CD4-positive, alpha-beta memory T cell (primary cell): Measurements from ENCODE around the gene UNK. TPM values are rescaled to one million over a fixed set of nuclear protein-coding genes. Genes with fewer than 3 reads are reported as not detected.

Source experiments
- CTCF ChIA-PET: fragments of 350-600 bp; sonication (Branson Sonifier 250); formaldehyde crosslinking; loops from one replicate; lab custom pipeline; 2021; ENCODE audit warnings: inconsistent platforms; ENCODE audit not compliant: partially characterized antibody; lab: Charles Lee
- POLR2A ChIA-PET: fragments of 350-600 bp; sonication (Branson Sonifier 250); formaldehyde crosslinking; loops from one replicate; lab custom pipeline; 2021; ENCODE audit not compliant: partially characterized antibody; lab: Charles Lee
- DNase-seq, 5 donors: peaks; one replicate each; pipeline versions ENCODE4 v3.0.0 to v3.0.0-alpha.2; 2020 to 2022; ENCODE audit warnings: mixed read lengths in 1 of 5
- H3K27ac ChIP-seq: one replicate; pipeline ENCODE4 v1.7.0; 2013; ENCODE audit warnings: low read depth, low read length
- H3K27me3 ChIP-seq: 2 replicates; pipeline ENCODE4 v1.7.0; 2013; ENCODE audit warnings: mild to moderate bottlenecking, low read length, moderate library complexity; ENCODE audit not compliant: insufficient read depth
- H3K36me3 ChIP-seq: 2 replicates; pipeline ENCODE4 v1.7.0; 2013; ENCODE audit warnings: mild to moderate bottlenecking, low read length, moderate library complexity; ENCODE audit not compliant: insufficient read depth
- H3K4me1 ChIP-seq: 2 replicates; pipeline ENCODE4 v1.7.0; 2013; ENCODE audit warnings: mild to moderate bottlenecking, low read length, moderate library complexity; ENCODE audit not compliant: insufficient read depth
- H3K4me3 ChIP-seq, 2 donors: one replicate each; pipeline ENCODE4 v1.7.0; 2013; ENCODE audit warnings: low read length in 2 of 2, mild to moderate bottlenecking in 1 of 2
- H3K9me3 ChIP-seq, 2 donors: one replicate each; pipeline ENCODE4 v1.7.0; 2013; ENCODE audit warnings: low read length in 2 of 2, control low read depth in 1 of 2; ENCODE audit not compliant: control insufficient read depth in 1 of 2
- H3K27ac Mint-ChIP-seq, 7 donors: one replicate each; pipeline ENCODE4 v1.8.0; 2020 to 2021; ENCODE audit warnings: mixed read lengths in 7 of 7, mild to moderate bottlenecking in 6 of 7, inconsistent platforms in 3 of 7, moderate library complexity in 3 of 7
- H3K27me3 Mint-ChIP-seq, 2 donors: one replicate each; pipeline ENCODE4 v1.8.0; 2020 to 2021; ENCODE audit warnings: mixed read lengths in 2 of 2
- H3K36me3 Mint-ChIP-seq, 2 donors: one replicate each; pipeline ENCODE4 v1.8.0; 2020 to 2021; ENCODE audit warnings: mixed read lengths in 2 of 2, inconsistent platforms in 1 of 2, mild to moderate bottlenecking in 1 of 2
- H3K4me1 Mint-ChIP-seq, 4 donors: one replicate each; pipeline ENCODE4 v1.8.0; 2020 to 2021; ENCODE audit warnings: mixed read lengths in 4 of 4, mild to moderate bottlenecking in 1 of 4
- H3K4me3 Mint-ChIP-seq, 8 donors: one replicate each; pipeline ENCODE4 v1.8.0; 2020 to 2021; ENCODE audit warnings: mixed read lengths in 8 of 8, mild to moderate bottlenecking in 7 of 8, moderate library complexity in 6 of 8, inconsistent platforms in 3 of 8
- H3K9me3 Mint-ChIP-seq, 8 donors: one replicate each; pipeline ENCODE4 v1.8.0; 2020 to 2021; ENCODE audit warnings: mixed read lengths in 8 of 8, mild to moderate bottlenecking in 5 of 8, inconsistent platforms in 3 of 8, moderate library complexity in 1 of 8
- intact Hi-C: fragments of 100-400 bp; cut with micrococcal nuclease; formaldehyde crosslinking; loops from one replicate; pipeline ENCODE4 v1.15.1; 2023
- polyA plus RNA-seq, 2 donors: library from polyadenylated mRNA; unstranded; fragments of 300-500 nt; fragmentation: Illumina TruSeq; gene quantifications; one replicate each; pipeline ENCODE4 v1.2.3, GENCODE V29; 2021
- total RNA-seq, 2 experiments: library from RNA; stranded (reverse); gene quantifications; one replicate each; pipeline ENCODE4 v1.2.3, GENCODE V29; 2021

UNK gene, protein sequence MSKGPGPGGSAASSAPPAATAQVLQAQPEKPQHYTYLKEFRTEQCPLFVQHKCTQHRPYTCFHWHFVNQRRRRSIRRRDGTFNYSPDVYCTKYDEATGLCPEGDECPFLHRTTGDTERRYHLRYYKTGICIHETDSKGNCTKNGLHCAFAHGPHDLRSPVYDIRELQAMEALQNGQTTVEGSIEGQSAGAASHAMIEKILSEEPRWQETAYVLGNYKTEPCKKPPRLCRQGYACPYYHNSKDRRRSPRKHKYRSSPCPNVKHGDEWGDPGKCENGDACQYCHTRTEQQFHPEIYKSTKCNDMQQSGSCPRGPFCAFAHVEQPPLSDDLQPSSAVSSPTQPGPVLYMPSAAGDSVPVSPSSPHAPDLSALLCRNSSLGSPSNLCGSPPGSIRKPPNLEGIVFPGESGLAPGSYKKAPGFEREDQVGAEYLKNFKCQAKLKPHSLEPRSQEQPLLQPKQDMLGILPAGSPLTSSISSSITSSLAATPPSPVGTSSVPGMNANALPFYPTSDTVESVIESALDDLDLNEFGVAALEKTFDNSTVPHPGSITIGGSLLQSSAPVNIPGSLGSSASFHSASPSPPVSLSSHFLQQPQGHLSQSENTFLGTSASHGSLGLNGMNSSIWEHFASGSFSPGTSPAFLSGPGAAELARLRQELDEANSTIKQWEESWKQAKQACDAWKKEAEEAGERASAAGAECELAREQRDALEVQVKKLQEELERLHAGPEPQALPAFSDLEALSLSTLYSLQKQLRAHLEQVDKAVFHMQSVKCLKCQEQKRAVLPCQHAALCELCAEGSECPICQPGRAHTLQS
- total RNA-seq (10 to 100 TPM; 45.8 to 48.1 TPM), polyA plus RNA-seq (10 to 100 TPM; 22.2 to 22.9 TPM)

- DNase-seq, result peak; percentile 97 to 98 (median 98)
- intact Hi-C loops, result loop anchor here (1.0 to 2.0 kb wide), 3 partner anchors 43 to 194 kb away; partner anchors contain the start of genes ACOX1, TEN1 and WBP2
- peaks cover 26 to 53% (median 42%) of the 10 kb centered on the region in 4 donors for H3K4me1 Mint-ChIP-seq
These were observed at the start of gene UNK for GRCh38 chr17:75784473-75785015. UNK (plus strand) TSS chr17:75784806; CDS start chr17:75784881, 75 bp downstream.

DNA sequence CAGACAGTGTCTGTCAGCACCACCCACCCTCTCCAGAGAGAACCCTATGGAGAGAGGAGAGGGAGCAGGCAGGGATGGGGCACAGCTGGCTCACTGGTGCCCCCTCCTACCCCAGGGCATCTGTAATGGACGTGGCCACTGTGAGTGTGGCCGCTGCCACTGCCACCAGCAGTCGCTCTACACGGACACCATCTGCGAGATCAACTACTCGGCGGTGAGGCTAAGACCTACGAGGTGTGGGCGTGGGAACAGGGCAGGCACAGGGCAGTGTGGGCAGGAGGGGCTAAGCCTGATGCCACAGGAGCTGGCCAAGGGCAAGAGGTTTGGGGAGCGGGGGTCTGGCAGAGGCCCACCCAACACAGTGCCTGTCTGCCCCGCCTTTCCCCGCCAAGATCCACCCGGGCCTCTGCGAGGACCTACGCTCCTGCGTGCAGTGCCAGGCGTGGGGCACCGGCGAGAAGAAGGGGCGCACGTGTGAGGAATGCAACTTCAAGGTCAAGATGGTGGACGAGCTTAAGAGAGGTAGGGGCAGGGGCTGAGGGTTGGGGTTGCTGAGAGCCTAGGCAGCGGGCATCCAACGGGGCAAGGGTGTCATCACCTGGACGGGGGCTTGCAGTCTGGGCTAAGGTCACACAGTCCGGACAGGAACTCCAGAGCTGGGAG lies 48.3 kb upstream of the UNK start:
- CTCF ChIA-PET, result interaction anchor here (0.6 kb wide), 1 partner anchor 10 kb away, joined by 3 read pairs; no protein-coding TSS in a partner anchor
- H3K4me1 ChIP-seq, result no peaks in the 10 kb centered on the region
- H3K4me3 Mint-ChIP-seq, result no peak overlapping the region
- no peak overlapping the region for H3K27ac Mint-ChIP-seq
- no peaks in the 10 kb centered on the region for H3K27me3 Mint-ChIP-seq
- no peak for DNase-seq
- peaks cover 2 to 7% (median 4%) of the 10 kb centered on the region in 4 donors for H3K4me1 Mint-ChIP-seq
- intact Hi-C loops, result no loop called here
- no peaks in the 10 kb centered on the region for H3K9me3 ChIP-seq
- no peaks in the 10 kb centered on the region for H3K36me3 ChIP-seq
- H3K27ac ChIP-seq, result no peak overlapping the region
- POLR2A ChIA-PET, result no interaction called here
- H3K27me3 ChIP-seq, result no peaks in the 10 kb centered on the region
- no peaks in the 10 kb centered on the region for H3K36me3 Mint-ChIP-seq
- H3K9me3 Mint-ChIP-seq, result no peaks in the 10 kb centered on the region
- H3K4me3 ChIP-seq, result no peak overlapping the region

More at GRCh38 chr17:75784473-75785015, at the start of gene UNK:
- Histone ChIP-seq H3K36me3 (no peaks in the 10 kb centered on the region), H3K27ac (peak within 1 kb of the TSS; percentile 100), H3K9me3 (no peaks in the 10 kb centered on the region), H3K4me1 (peaks cover 51% of the 10 kb centered on the region), H3K4me3 (peak within 1 kb of the TSS; percentile 66 to 83), H3K27me3 (no peaks in the 10 kb centered on the region)
- Mint-ChIP-seq H3K36me3 (peaks cover 2 to 10% of the 10 kb centered on the region in 2 donors), H3K4me3 (peak within 1 kb of the TSS; percentile 88 to 97 (median 94)), H3K9me3 (peaks cover 0 to 3% (median under 1%) of the 10 kb centered on the region in 8 donors), H3K27me3 (peaks cover under 1 to 2% of the 10 kb centered on the region in 2 donors), H3K27ac (peak within 1 kb of the TSS; percentile 95 to 100 (median 99))
- ChIA-PET POLR2A (interaction anchor here (0.6 to 16.6 kb wide), 23 partner anchors 9 to 942 kb away, joined by 3 to 556 read pairs (median 8); partner anchors contain the start of genes GALK1, JMJD6, LLGL2 and METTL23), CTCF (interaction anchor here (1.4 to 2.8 kb wide), 9 partner anchors 9 to 111 kb away, joined by 4 to 29 read pairs (median 10); partner anchors contain the start of genes GALK1, TRIM47, UNC13D and WBP2)

GRCh38 chr17:75737133-75737962 lies 47.3 kb upstream of the UNK start:
- Mint-ChIP-seq H3K36me3 (no peaks in the 10 kb centered on the region), H3K27ac (no peak overlapping the region), H3K4me1 (peaks cover 2 to 7% (median 4%) of the 10 kb centered on the region in 4 donors), H3K27me3 (no peaks in the 10 kb centered on the region), H3K9me3 (no peaks in the 10 kb centered on the region), H3K4me3 (no peak overlapping the region)
- CTCF ChIA-PET, result interaction anchor here (1.0 to 2.1 kb wide), 3 partner anchors 11 to 104 kb away, joined by 4 to 13 read pairs (median 10); partner anchors contain the start of gene SMIM5
- Histone ChIP-seq H3K36me3 (no peaks in the 10 kb centered on the region), H3K4me1 (no peaks in the 10 kb centered on the region), H3K4me3 (no peak overlapping the region), H3K9me3 (no peaks in the 10 kb centered on the region), H3K27ac (no peak overlapping the region), H3K27me3 (no peaks in the 10 kb centered on the region)
- no peak for DNase-seq
- POLR2A ChIA-PET, result no interaction called here
- intact Hi-C loops, result no loop called here

GRCh38 chr17:75738218-75738802 lies 46.3 kb upstream of the UNK start:
- POLR2A ChIA-PET, result interaction anchor here (0.6 to 1.2 kb wide), 2 partner anchors 15 to 117 kb away, joined by 3 read pairs; no protein-coding TSS in a partner anchor
- Mint-ChIP-seq H3K9me3 (no peaks in the 10 kb centered on the region), H3K27me3 (no peaks in the 10 kb centered on the region), H3K27ac (no peak overlapping the region), H3K4me3 (no peak overlapping the region), H3K4me1 (peaks cover 2 to 7% (median 4%) of the 10 kb centered on the region in 4 donors), H3K36me3 (no peaks in the 10 kb centered on the region)
- intact Hi-C loops, result no loop called here
- Histone ChIP-seq H3K4me1 (no peaks in the 10 kb centered on the region), H3K27ac (no peak overlapping the region), H3K36me3 (no peaks in the 10 kb centered on the region), H3K9me3 (no peaks in the 10 kb centered on the region), H3K27me3 (no peaks in the 10 kb centered on the region), H3K4me3 (no peak overlapping the region)
- DNase-seq, result no peak
- CTCF ChIA-PET, result interaction anchor here (1.0 to 2.1 kb wide), 3 partner anchors 10 to 105 kb away, joined by 4 to 13 read pairs (median 10); partner anchors contain the start of gene SMIM5

DNA sequence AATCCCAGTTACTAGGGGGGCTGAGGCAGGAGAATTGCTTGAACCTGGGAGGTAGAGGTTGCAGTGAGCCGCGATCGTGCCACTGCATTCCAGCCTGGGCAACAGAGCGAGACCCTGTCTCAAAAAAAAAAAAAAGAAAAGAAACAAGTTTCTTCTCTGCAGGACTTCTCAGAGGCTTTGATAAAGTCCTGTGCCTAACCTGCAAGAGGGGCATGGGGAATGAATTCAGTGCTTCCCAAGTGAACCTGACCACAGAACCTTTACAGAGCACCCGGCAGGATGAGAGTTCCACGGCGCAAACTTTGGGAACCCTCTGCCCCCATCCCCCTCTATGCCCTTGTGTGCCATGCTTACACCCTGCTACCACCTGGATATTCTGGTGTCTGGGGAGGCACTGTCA lies 45.4 kb upstream of the UNK start:
- no peak overlapping the region for H3K27ac Mint-ChIP-seq
- peaks cover 2 to 7% (median 4%) of the 10 kb centered on the region in 4 donors for H3K4me1 Mint-ChIP-seq
- H3K36me3 Mint-ChIP-seq, result no peaks in the 10 kb centered on the region
- intact Hi-C loops, result no loop called here
- H3K27me3 Mint-ChIP-seq, result no peaks in the 10 kb centered on the region
- H3K4me3 ChIP-seq, result no peak overlapping the region
- no peak overlapping the region for H3K4me3 Mint-ChIP-seq
- no peaks in the 10 kb centered on the region for H3K27me3 ChIP-seq
- no peaks in the 10 kb centered on the region for H3K9me3 ChIP-seq
- no peak for DNase-seq
- H3K36me3 ChIP-seq, result no peaks in the 10 kb centered on the region
- ChIA-PET POLR2A (interaction anchor here (1.2 kb wide), 1 partner anchor 14 kb away, joined by 3 read pairs; no protein-coding TSS in a partner anchor), CTCF (interaction anchor here (1.2 to 2.1 kb wide), 3 partner anchors 9 to 114 kb away, joined by 3 to 13 read pairs (median 10); partner anchors contain the start of gene SMIM5)
- H3K27ac ChIP-seq, result no peak overlapping the region
- H3K4me1 ChIP-seq, result no peaks in the 10 kb centered on the region
- H3K9me3 Mint-ChIP-seq, result no peaks in the 10 kb centered on the region
